ENCODE data around the gene AKAP13. TPM values are rescaled to one million over a fixed set of nuclear protein-coding genes. Genes with fewer than 3 reads are reported as not detected.

AKAP13 gene
- total and polyA plus RNA-seq, 2 of the 8 experiments (the other 6 are each of a cell fraction or from before 2014, with no cell fraction given) = 14.0 to 46.2 TPM

DNA sequence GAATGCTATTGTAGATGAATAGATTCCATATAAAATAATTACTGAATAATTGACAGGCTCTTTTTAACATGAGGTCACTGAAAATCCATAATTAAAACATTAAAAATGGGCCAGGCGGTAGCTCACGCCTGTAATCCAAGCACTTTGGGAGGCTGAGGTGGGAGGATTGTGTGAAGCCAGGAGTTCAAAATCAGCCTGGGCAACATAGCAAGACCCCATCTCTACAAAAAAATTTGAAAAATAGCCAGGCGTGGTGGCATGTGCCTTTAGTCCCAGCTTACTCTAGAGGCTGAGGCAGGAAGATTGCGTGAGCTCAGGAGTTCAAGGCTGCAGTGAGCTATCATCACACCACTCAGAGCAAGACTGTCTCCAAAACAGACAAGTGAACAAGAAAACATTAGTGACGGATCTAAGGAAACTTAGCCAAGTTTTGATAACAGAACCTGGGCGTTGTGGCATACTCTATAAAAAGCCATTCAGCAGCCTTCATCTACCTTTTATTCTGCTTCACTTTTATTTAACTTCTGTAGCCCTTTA is 303.8 kb downstream of the AKAP13 start (continued):
- TF ChIP-seq, protein P1, sequence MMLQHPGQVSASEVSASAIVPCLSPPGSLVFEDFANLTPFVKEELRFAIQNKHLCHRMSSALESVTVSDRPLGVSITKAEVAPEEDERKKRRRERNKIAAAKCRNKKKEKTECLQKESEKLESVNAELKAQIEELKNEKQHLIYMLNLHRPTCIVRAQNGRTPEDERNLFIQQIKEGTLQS (IDR thresholded peaks at IDR 0.05; ENCODE audit: insufficient read depth, low read depth, low read length) = no peak
- TF ChIP-seq CBX8 (IDR thresholded peaks at IDR 0.05; ENCODE audit: borderline replicate concordance, low read depth, low read length) (no peak), YY1 (IDR thresholded peaks at IDR 0.05; ENCODE audit: low read depth, low read length) (no peak)

All from H1 (cell line).